Liver (tissue), 9 donors: ENCODE data around the gene GBA3. TPM values are rescaled to one million over a fixed set of nuclear protein-coding genes. Genes with fewer than 3 reads are reported as not detected.

Source experiments
- DNase-seq: peaks from one replicate; pipeline ENCODE4 v3.0.0-alpha.2; 2017; ENCODE audit warnings: low spot score
- H3K27ac ChIP-seq, 2 donors: one replicate each; pipeline ENCODE4 v1.7.0; 2013; ENCODE audit warnings: inconsistent platforms in 2 of 2, low read length in 2 of 2, control low read depth in 1 of 2, low read depth in 1 of 2, mild to moderate bottlenecking in 1 of 2
- H3K27me3 ChIP-seq, 4 donors: one replicate each; pipeline versions ENCODE4 v1.6.1 to v1.7.0; 2013; ENCODE audit warnings: low read length in 3 of 4, inconsistent platforms in 1 of 4, mild to moderate bottlenecking in 1 of 4, moderate library complexity in 1 of 4; ENCODE audit not compliant: control insufficient read depth in 4 of 4, insufficient read depth in 4 of 4
- H3K36me3 ChIP-seq, 4 donors: one replicate each; pipeline versions ENCODE4 v1.6.1 to v1.7.0; 2013; ENCODE audit warnings: low read length in 3 of 4, mild to moderate bottlenecking in 3 of 4, low read depth in 1 of 4, moderate library complexity in 1 of 4; ENCODE audit not compliant: control insufficient read depth in 4 of 4, insufficient read depth in 3 of 4
- H3K4me1 ChIP-seq, 4 donors: one replicate each; pipeline versions ENCODE4 v1.6.1 to v1.7.0; 2013; ENCODE audit warnings: low read length in 3 of 4, mild to moderate bottlenecking in 3 of 4, moderate library complexity in 1 of 4; ENCODE audit not compliant: control insufficient read depth in 4 of 4, insufficient read depth in 4 of 4
- H3K4me3 ChIP-seq, 3 donors: one replicate each; pipeline versions ENCODE4 v1.6.1 to v1.7.0; 2013; ENCODE audit warnings: low read length in 3 of 3, control low read depth in 1 of 3, low read depth in 1 of 3, mild to moderate bottlenecking in 1 of 3
- H3K9ac ChIP-seq, 2 donors: one replicate each; pipeline ENCODE4 v1.7.0; 2013; ENCODE audit warnings: low read length in 2 of 2, mild to moderate bottlenecking in 2 of 2, moderate library complexity in 2 of 2, control low read depth in 1 of 2, low read depth in 1 of 2
- H3K9me3 ChIP-seq, 4 donors: one replicate each; pipeline versions ENCODE4 v1.6.1 to v1.7.0; 2013; ENCODE audit warnings: low read length in 3 of 4; ENCODE audit not compliant: control insufficient read depth in 4 of 4
- EGR1 ChIP-seq, 2 donors: IDR thresholded peaks; 2 replicates each; pipeline ENCODE4 v1.6.1; 2016 to 2018; ENCODE audit warnings: antibody characterized with exemption in 2 of 2, low read depth in 2 of 2
- FOXA1 ChIP-seq: IDR thresholded peaks from 2 replicates; pipeline ENCODE4 v1.6.1; 2016; ENCODE audit warnings: antibody characterized with exemption
- HNF4A ChIP-seq, 2 donors: conservative IDR thresholded peaks; 2 replicates each; pipeline ENCODE4 v1.6.1; 2016; ENCODE audit warnings: antibody characterized with exemption in 2 of 2, mild to moderate bottlenecking in 2 of 2
- JUND ChIP-seq, 2 donors: IDR thresholded peaks; 2 replicates each; pipeline ENCODE4 v1.6.1; 2016; ENCODE audit warnings: antibody characterized with exemption in 2 of 2
- NR2F2 ChIP-seq: IDR thresholded peaks from 2 replicates; pipeline ENCODE4 v1.6.1; 2016; ENCODE audit warnings: antibody characterized with exemption
- RAD21 ChIP-seq, 2 donors: IDR thresholded peaks; 2 replicates each; pipeline ENCODE4 v1.6.1; 2016; ENCODE audit warnings: antibody characterized with exemption in 2 of 2, mild to moderate bottlenecking in 2 of 2
- RXRA ChIP-seq, 2 donors: IDR thresholded peaks; 2 replicates each; pipeline ENCODE4 v1.6.1; 2017 to 2018; ENCODE audit warnings: antibody characterized with exemption in 2 of 2, mild to moderate bottlenecking in 1 of 2
- SP1 ChIP-seq: IDR thresholded peaks from 2 replicates; pipeline ENCODE4 v1.6.1; 2018; ENCODE audit warnings: antibody characterized with exemption, mild to moderate bottlenecking
- TAF1 ChIP-seq: conservative IDR thresholded peaks from 2 replicates; pipeline ENCODE4 v1.6.1; 2016; ENCODE audit warnings: antibody characterized with exemption, mild to moderate bottlenecking
- YY1 ChIP-seq: IDR thresholded peaks from 2 replicates; pipeline ENCODE4 v1.6.1; 2016; ENCODE audit warnings: antibody characterized with exemption, mild to moderate bottlenecking
- WGBS: extraction: QIAGEN DNeasy Blood & Tissue Kit; methylation state at CpG from one replicate; pipeline ENCODE4 v1.1.7; 2013; 5-methylcytosine and 5-hydroxymethylcytosine counted together
- polyA plus RNA-seq, 2 donors: library from polyadenylated mRNA; stranded (reverse) in 1 of 2; unstranded in 1 of 2; fragments of 200-250 nt in 1 of 2; fragments of >200 nt in 1 of 2; fragmentation: Nextera tagmentation in 1 of 2; extraction: Ambion mirVana in 1 of 2; gene quantifications; one replicate each; pipeline versions ENCODE4 v1.2.1 to v1.2.3, GENCODE V29; 2013 to 2015
- total RNA-seq, 2 donors: library from RNA; depleted of rRNA; stranded (reverse); fragments of >200 nt; gene quantifications; one replicate each; pipeline ENCODE4 v1.2.3, GENCODE V29; 2014
- TF ChIP-seq, protein P1 (sequence below): fragments of 150-350 bp; IDR thresholded peaks from 2 replicates; pipeline ENCODE4 v1.5.1; 2017; ENCODE audit warnings: improper control_type of control experiment, low read depth, low read length; ENCODE audit not compliant: missing input control
- TF ChIP-seq, protein P2 (sequence below): IDR thresholded peaks from 2 replicates; pipeline ENCODE4 v1.6.1; 2016; ENCODE audit warnings: antibody characterized with exemption
- TF ChIP-seq, protein P3 (sequence below): IDR thresholded peaks from 2 replicates; pipeline ENCODE4 v1.6.1; 2016; ENCODE audit warnings: antibody characterized with exemption, mild to moderate bottlenecking
- donor health status: healthy.
- donor health status: healthy.
- donor health status: healthy.
- donor health status: healthy.
- donor health status: healthy.

GBA3 gene
- total and polyA plus RNA-seq, 4 donors: 10.6 to 36.7 (median 18.9) TPM

DNA sequence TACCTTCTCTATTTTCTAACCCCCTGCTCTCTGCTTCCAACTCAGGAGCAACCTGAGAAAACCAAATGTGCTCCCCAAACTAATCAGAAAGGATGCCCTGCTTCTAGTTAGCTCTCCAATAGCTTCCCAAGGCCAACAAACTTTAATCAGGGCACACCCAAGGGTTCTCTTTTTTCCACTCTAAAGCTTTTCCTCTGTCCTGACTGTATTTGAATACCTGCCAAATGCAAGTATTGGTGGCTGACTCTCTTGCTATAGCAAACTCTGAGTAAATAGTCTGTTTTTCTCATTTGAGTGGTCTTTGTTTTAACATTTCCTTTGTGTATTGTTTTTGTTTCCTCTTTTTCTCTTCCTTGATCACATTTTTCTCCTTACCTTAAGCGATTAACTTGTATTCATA lies 52.5 kb downstream of the GBA3 start:
- no peaks in the 10 kb centered on the region for H3K9me3 ChIP-seq
- no peaks in the 10 kb centered on the region for H3K27me3 ChIP-seq
- H3K4me1 ChIP-seq: no peaks in the 10 kb centered on the region
- no peak overlapping the region for H3K9ac ChIP-seq
- TF ChIP-seq FOXA1 (no peak), NR2F2 (no peak), HNF4A (conservative IDR thresholded peaks at IDR 0.05) (no peak)
- TF ChIP-seq, protein P1, sequence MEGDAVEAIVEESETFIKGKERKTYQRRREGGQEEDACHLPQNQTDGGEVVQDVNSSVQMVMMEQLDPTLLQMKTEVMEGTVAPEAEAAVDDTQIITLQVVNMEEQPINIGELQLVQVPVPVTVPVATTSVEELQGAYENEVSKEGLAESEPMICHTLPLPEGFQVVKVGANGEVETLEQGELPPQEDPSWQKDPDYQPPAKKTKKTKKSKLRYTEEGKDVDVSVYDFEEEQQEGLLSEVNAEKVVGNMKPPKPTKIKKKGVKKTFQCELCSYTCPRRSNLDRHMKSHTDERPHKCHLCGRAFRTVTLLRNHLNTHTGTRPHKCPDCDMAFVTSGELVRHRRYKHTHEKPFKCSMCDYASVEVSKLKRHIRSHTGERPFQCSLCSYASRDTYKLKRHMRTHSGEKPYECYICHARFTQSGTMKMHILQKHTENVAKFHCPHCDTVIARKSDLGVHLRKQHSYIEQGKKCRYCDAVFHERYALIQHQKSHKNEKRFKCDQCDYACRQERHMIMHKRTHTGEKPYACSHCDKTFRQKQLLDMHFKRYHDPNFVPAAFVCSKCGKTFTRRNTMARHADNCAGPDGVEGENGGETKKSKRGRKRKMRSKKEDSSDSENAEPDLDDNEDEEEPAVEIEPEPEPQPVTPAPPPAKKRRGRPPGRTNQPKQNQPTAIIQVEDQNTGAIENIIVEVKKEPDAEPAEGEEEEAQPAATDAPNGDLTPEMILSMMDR: no peak
- 80% methylated on average over 1 of the region's 1 CpG for WGBS
- no peak overlapping the region for H3K4me3 ChIP-seq
- H3K27ac ChIP-seq: no peak overlapping the region
- H3K36me3 ChIP-seq: peaks cover 0 to 5% (median 1%) of the 10 kb centered on the region in 4 donors
- DNase-seq: no peak

DNA sequence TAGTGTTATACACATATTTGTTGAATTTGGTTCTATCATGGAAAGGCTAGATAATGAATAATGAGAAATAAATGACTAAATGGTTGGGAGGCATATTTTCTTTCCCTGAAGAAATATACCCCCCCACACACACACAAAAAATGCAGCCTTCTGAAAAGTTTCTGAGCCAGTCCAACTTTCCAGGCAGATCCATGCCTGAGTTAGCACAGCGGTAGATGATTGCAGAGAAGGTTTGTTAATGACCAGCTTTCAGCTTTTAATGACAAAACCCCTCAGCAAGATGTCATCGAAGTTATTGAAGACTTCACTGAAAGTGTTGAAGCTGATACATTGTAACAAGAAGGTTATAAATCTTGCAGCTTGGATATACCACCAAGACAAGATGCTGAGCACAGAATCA lies 61.4 kb downstream of the GBA3 start:
- TF ChIP-seq HNF4A (conservative IDR thresholded peaks at IDR 0.05): no peak
- no peak for TF ChIP-seq EGR1 (IDR thresholded peaks at IDR 0.05; ENCODE audit: low read depth in 2 of 2)
- TF ChIP-seq RXRA (IDR thresholded peaks at IDR 0.05): no peak
- no peak for TF ChIP-seq FOXA1
- TF ChIP-seq, protein P2, sequence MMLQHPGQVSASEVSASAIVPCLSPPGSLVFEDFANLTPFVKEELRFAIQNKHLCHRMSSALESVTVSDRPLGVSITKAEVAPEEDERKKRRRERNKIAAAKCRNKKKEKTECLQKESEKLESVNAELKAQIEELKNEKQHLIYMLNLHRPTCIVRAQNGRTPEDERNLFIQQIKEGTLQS: no peak
- TF ChIP-seq JUND (IDR thresholded peaks at IDR 0.05): no peak
- no peak for TF ChIP-seq RAD21 (IDR thresholded peaks at IDR 0.05)
- TF ChIP-seq TAF1: no peak
- no peak for TF ChIP-seq YY1
- no peaks in the 10 kb centered on the region for H3K9me3 ChIP-seq
- H3K9ac ChIP-seq: no peak overlapping the region
- no peaks in the 10 kb centered on the region for H3K27me3 ChIP-seq
- peaks cover 0 to 17% (median 6%) of the 10 kb centered on the region in 4 donors for H3K36me3 ChIP-seq
- H3K27ac ChIP-seq: no peak overlapping the region
- DNase-seq: no peak
- H3K4me3 ChIP-seq: no peak overlapping the region
- peaks cover 0 to 3% (median 0%) of the 10 kb centered on the region in 4 donors for H3K4me1 ChIP-seq
- WGBS: 90% methylated on average over 2 of the region's 2 CpGs

DNA sequence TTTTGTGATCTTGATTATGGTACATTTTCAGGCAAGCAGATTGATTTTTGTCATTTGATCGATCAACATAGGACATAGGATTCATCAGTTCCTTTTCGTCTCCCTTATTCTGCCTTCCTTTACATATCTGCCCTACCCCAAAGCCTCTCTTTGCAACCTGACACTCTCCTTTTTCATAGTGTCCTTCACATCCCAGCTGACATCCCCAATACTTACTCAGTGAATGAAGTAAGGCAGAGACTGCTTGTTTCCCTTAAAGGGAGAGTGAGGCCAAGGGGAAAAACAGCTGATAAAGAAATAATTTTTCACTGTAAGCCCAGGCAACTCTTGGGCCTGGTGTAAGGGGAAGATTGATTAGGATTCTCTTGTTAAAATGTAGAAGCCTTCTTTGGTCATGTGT lies 69.8 kb downstream of the GBA3 start:
- Histone ChIP-seq H3K36me3 (peaks cover 0 to 4% (median 2%) of the 10 kb centered on the region in 4 donors), H3K27me3 (no peaks in the 10 kb centered on the region), H3K9ac (no peak overlapping the region), H3K9me3 (no peaks in the 10 kb centered on the region), H3K4me3 (no peak overlapping the region), H3K4me1 (no peaks in the 10 kb centered on the region), H3K27ac (no peak overlapping the region)
- WGBS: 90% methylated on average over 2 of the region's 2 CpGs
- TF ChIP-seq SP1 (no peak), HNF4A (conservative IDR thresholded peaks at IDR 0.05) (no peak)
- TF ChIP-seq, protein P3, sequence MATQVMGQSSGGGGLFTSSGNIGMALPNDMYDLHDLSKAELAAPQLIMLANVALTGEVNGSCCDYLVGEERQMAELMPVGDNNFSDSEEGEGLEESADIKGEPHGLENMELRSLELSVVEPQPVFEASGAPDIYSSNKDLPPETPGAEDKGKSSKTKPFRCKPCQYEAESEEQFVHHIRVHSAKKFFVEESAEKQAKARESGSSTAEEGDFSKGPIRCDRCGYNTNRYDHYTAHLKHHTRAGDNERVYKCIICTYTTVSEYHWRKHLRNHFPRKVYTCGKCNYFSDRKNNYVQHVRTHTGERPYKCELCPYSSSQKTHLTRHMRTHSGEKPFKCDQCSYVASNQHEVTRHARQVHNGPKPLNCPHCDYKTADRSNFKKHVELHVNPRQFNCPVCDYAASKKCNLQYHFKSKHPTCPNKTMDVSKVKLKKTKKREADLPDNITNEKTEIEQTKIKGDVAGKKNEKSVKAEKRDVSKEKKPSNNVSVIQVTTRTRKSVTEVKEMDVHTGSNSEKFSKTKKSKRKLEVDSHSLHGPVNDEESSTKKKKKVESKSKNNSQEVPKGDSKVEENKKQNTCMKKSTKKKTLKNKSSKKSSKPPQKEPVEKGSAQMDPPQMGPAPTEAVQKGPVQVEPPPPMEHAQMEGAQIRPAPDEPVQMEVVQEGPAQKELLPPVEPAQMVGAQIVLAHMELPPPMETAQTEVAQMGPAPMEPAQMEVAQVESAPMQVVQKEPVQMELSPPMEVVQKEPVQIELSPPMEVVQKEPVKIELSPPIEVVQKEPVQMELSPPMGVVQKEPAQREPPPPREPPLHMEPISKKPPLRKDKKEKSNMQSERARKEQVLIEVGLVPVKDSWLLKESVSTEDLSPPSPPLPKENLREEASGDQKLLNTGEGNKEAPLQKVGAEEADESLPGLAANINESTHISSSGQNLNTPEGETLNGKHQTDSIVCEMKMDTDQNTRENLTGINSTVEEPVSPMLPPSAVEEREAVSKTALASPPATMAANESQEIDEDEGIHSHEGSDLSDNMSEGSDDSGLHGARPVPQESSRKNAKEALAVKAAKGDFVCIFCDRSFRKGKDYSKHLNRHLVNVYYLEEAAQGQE: no peak
- TF ChIP-seq, protein P2: no peak
- DNase-seq: no peak
